K562 (cell line): ENCODE data around the gene SLC25A42. TPM values are rescaled to one million over a fixed set of nuclear protein-coding genes. Genes with fewer than 3 reads are reported as not detected.
A peak's percentile ranks its signal among the peaks of the same experiment; 100 is the strongest.

Source experiments
- ATAC-seq: fragments of 200-7000 bp; cut with Tn5 transposase; 3 replicates; pipeline ENCODE4 v1.9.1; 2020; ENCODE audit warnings: moderate library complexity
- BruUV-seq: library from RNA; stranded (reverse); fragments of 400-500 nt; replicated peaks from 2 replicates; lab custom pipeline; 2021; lab: Mats Ljungman, UMichigan
- CTCF ChIA-PET: fragments of 300-600 bp; formaldehyde crosslinking; extraction: SDS; loops from one replicate; lab custom pipeline; 2021; ENCODE audit warnings: low intra/inter-chr PET ratio; lab: Yijun Ruan, JAX
- POLR2A ChIA-PET: fragments of 300-600, 350-650 bp; sonication (Branson Sonifier 250); formaldehyde crosslinking; extraction: SDS; loops from one replicate; lab custom pipeline; 2021; ENCODE audit warnings: antibody characterized with exemption, inconsistent platforms; lab: Yijun Ruan, JAX
- DNase-seq, 4 experiments: peaks; one replicate each; pipeline versions ENCODE4 v3.0.0 to v3.0.0-alpha.2; 2011 to 2018; ENCODE audit warnings: low spot score in 3 of 4, mixed read lengths in 3 of 4; ENCODE audit errors: extremely low read depth in 1 of 4
- FAIRE-seq: peaks from 2 replicates; lab custom pipeline; 2011; peaks lifted over from hg19 to GRCh38; lab: Jason Lieb, UNC
- H2AFZ ChIP-seq: 2 replicates; pipeline ENCODE4 v1.6.0; 2011; ENCODE audit warnings: low read depth, low read length, control low read depth, inconsistent platforms
- H3K27ac ChIP-seq: fragments of 200-600 bp; 3 replicates; pipeline ENCODE4 v1.8.0; 2011; ENCODE audit warnings: low read depth, mild to moderate bottlenecking, control low read depth, inconsistent platforms, low read length, moderate library complexity, mixed read lengths; ENCODE audit errors: extremely low read depth
- H3K27me3 ChIP-seq, 2 experiments: fragments of 300-600 bp in 1 of 2; 2 replicates in 1 of 2; 3 replicates in 1 of 2; pipeline versions ENCODE4 v1.6.0 to v1.8.0; 2011; ENCODE audit warnings: inconsistent platforms in 2 of 2, low read length in 2 of 2, mild to moderate bottlenecking in 1 of 2, mixed read lengths in 1 of 2, moderate library complexity in 1 of 2; ENCODE audit not compliant: control insufficient read depth in 2 of 2, insufficient read depth in 2 of 2
- H3K36me3 ChIP-seq: fragments of 300-600 bp; 3 replicates; pipeline ENCODE4 v1.8.0; 2011; ENCODE audit warnings: mild to moderate bottlenecking, low read length, inconsistent platforms; ENCODE audit not compliant: control insufficient read depth, insufficient read depth
- H3K4me1 ChIP-seq, 2 experiments: fragments of 200-600 bp in 1 of 2; replicated peaks in 1 of 2; 2 replicates in 1 of 2; 3 replicates in 1 of 2; pipeline versions ENCODE4 v1.5.1 to v1.8.0; 2011; ENCODE audit warnings: inconsistent platforms in 2 of 2, low read length in 2 of 2, mild to moderate bottlenecking in 1 of 2, mixed read lengths in 1 of 2, moderate library complexity in 1 of 2; ENCODE audit not compliant: control insufficient read depth in 2 of 2, insufficient read depth in 2 of 2
- H3K4me2 ChIP-seq: 2 replicates; pipeline ENCODE4 v1.6.1; 2011; ENCODE audit warnings: low read length, control low read depth, inconsistent platforms, mixed read lengths; ENCODE audit not compliant: insufficient read depth
- H3K4me3 ChIP-seq: fragments of 200-600 bp; sonication (generic), shearing (Covaris generic); 2 replicates; pipeline ENCODE4 v1.5.1; 2016; ENCODE audit warnings: control low read depth, inconsistent platforms
- H3K79me2 ChIP-seq: fragments of 200-600 bp; 3 replicates; pipeline ENCODE4 v1.8.0; 2011; ENCODE audit warnings: low read length, inconsistent platforms; ENCODE audit not compliant: control insufficient read depth, insufficient read depth
- H3K9ac ChIP-seq, 2 experiments: 2 replicates each; pipeline versions ENCODE4 v1.6.0 to v1.6.1; 2011; ENCODE audit warnings: low read depth in 2 of 2, low read length in 2 of 2, control low read depth in 1 of 2, inconsistent platforms in 1 of 2, mild to moderate bottlenecking in 1 of 2, mixed read lengths in 1 of 2; ENCODE audit not compliant: insufficient read depth in 1 of 2
- H3K9me1 ChIP-seq: one replicate; pipeline ENCODE4 v1.6.0; 2011; ENCODE audit warnings: inconsistent platforms, mild to moderate bottlenecking, low read length, moderate library complexity; ENCODE audit not compliant: control insufficient read depth, insufficient read depth
- H3K9me3 ChIP-seq: replicated peaks from 2 replicates; pipeline ENCODE4 v1.5.1; 2011; ENCODE audit warnings: low read depth, low read length, inconsistent platforms; ENCODE audit not compliant: control insufficient read depth, insufficient read depth
- H4K20me1 ChIP-seq: replicated peaks from 2 replicates; pipeline ENCODE4 v1.6.1; 2011; ENCODE audit warnings: low read length, inconsistent platforms, mixed read lengths; ENCODE audit not compliant: control insufficient read depth, insufficient read depth
- CREM ChIP-seq: IDR thresholded peaks from 2 replicates; pipeline ENCODE4 v1.6.1; 2014; ENCODE audit warnings: antibody characterized with exemption, low read depth
- NFE2 ChIP-seq: IDR thresholded peaks from 2 replicates; pipeline ENCODE4 v1.6.1; 2014; ENCODE audit warnings: antibody characterized with exemption, low read depth
- POLR2A ChIP-seq: fragments of 450-650 bp; conservative IDR thresholded peaks from 2 replicates; pipeline ENCODE4 v1.6.1; 2016
- POLR2G ChIP-seq: fragments of 200-400 bp; formaldehyde crosslinking; IDR thresholded peaks from 2 replicates; pipeline ENCODE4 v1.6.1; 2017; ENCODE audit warnings: low read depth, mild to moderate bottlenecking, antibody characterized with exemption, low read length, moderate library complexity
- RBFOX2 ChIP-seq: fragments of 200-400 bp; formaldehyde crosslinking; IDR thresholded peaks from 2 replicates; pipeline ENCODE4 v1.6.1; 2017; ENCODE audit warnings: low read depth, mild to moderate bottlenecking, low read length, moderate library complexity
- ZKSCAN8 ChIP-seq: fragments of 200-800 bp; sonication (Bioruptor generic); IDR thresholded peaks from 2 replicates; pipeline ENCODE4 v1.6.1; 2016; ENCODE audit warnings: missing genetic modification characterization, missing compliant biosample characterization
- ZNF217 ChIP-seq: sonication (generic); formaldehyde crosslinking; IDR thresholded peaks from 2 replicates; pipeline ENCODE4 v1.8.0; 2022; ENCODE audit warnings: mild to moderate bottlenecking, missing genetic modification reagents
- ZNF764 ChIP-seq: fragments of 250-450 bp; sonication (Bioruptor Pico); IDR thresholded peaks from 2 replicates; pipeline ENCODE4 v1.4.0; 2020; ENCODE audit warnings: low read depth, mild to moderate bottlenecking, moderate library complexity
- WGBS: fragments of 100-300 bp; shearing (Covaris generic); methylation state at CpG from one replicate; pipeline ENCODE4 v1.1.6; 2016; ENCODE audit warnings: low coverage, mixed read lengths; ENCODE audit not compliant: insufficient coverage; ENCODE audit errors: missing lambda C conversion rate; 5-methylcytosine and 5-hydroxymethylcytosine counted together
- in situ Hi-C: fragments of 300-500 bp; cut with MboI; formaldehyde crosslinking; loops from 4 replicates; pipeline ENCODE4 v1.15.0; 2018; ENCODE audit warnings: inconsistent platforms, mixed read lengths
- intact Hi-C: fragments of 100-400 bp; cut with micrococcal nuclease; formaldehyde crosslinking; loops from 2 replicates; pipeline ENCODE4 v1.14.2; 2022
- polyA plus RNA-seq, 8 experiments: library from polyadenylated mRNA; depleted of rRNA in 4 of 8; stranded (reverse) in 5 of 8; unstranded in 3 of 8; fragments of >200 nt; fragmentation: Nextera tagmentation in 2 of 8; fragmentation: Illumina TruSeq in 1 of 8; extraction: Ambion mirVana in 2 of 8; extraction: Trizol in 1 of 8; gene quantifications; 2 replicates each; pipeline versions ENCODE4 v1.2.1 to v1.2.3, GENCODE V29; 2011 to 2014; ENCODE audit warnings: inconsistent platforms in 1 of 8, missing spikeins in 1 of 8
- total RNA-seq, 7 experiments: library from RNA; depleted of rRNA in 6 of 7; stranded (reverse); fragments of >200 nt in 6 of 7; fragmentation: Illumina TruSeq in 2 of 7; extraction: Trizol in 2 of 7; gene quantifications; 2 replicates each; pipeline versions ENCODE4 v1.2.1 to v1.2.3, GENCODE V29; 2011 to 2021; ENCODE audit warnings: low replicate concordance in 1 of 7
- TF ChIP-seq, protein P1 (sequence below): sonication (generic); formaldehyde crosslinking; IDR thresholded peaks from 2 replicates; pipeline ENCODE4 v1.8.1; 2023; ENCODE audit warnings: mild to moderate bottlenecking, missing genetic modification reagents
- TF ChIP-seq, protein P2 (sequence below), 2 experiments: fragments of 450-650 bp; formaldehyde crosslinking in 1 of 2; IDR thresholded peaks; 2 replicates each; pipeline versions ENCODE4 v1.4.0 to v1.6.1; 2014 to 2020; ENCODE audit warnings: mild to moderate bottlenecking in 2 of 2, borderline replicate concordance in 1 of 2, low read depth in 1 of 2

The SLC25A42 gene
- total and polyA plus RNA-seq, 9 of the 15 experiments (the other 6 are each of a cell fraction or from before 2014, with no cell fraction given), result 0.59 to 32.2 (median 14.1) TPM

DNA sequence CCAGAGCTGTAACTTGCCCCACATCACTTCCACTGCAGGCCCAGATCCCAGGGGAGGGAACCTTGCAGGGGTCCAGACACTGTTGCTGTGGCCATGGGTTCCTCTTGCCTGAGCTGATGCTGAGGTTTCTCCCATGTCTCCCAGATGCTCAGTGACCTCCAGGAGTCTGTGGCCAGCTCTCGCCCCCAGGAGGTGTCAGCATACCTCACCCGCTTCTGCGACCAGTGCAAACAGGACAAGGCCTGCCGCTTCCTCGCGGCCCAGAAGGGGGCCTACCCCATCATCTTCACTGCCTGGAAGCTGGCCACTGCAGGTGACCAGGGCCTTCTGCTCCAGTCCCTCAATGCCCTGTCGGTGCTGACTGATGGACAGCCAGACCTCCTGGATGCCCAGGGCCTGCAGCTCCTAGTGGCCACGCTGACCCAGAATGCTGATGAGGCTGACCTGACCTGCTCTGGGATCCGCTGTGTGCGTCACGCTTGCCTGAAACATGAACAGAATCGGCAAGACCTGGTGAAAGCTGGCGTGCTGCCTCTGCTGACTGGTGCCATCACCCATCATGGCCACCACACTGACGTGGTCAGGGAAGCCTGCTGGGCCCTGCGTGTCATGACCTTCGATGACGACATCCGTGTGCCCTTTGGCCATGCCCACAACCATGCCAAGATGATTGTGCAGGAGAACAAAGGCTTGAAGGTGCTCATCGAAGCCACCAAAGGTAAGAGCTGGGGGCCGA, 12.1 kb upstream of the SLC25A42 start:
- Histone ChIP-seq H2AFZ (no peak overlapping the region), H3K79me2 (peaks cover 3% of the 10 kb centered on the region; the same call in 2 of the 3 replicates), H3K4me1 (peaks cover 0 to 31% of the 10 kb centered on the region in 2 experiments; a peak in 2 of 5 replicates), H3K4me3 (no peak overlapping the region), H3K9me3 (no peaks in the 10 kb centered on the region), H3K27me3 (no peaks in the 10 kb centered on the region), H3K9ac (peak overlapping the region in 1 of 2 experiments; percentile 72; a peak in 2 of 4 replicates), H3K4me2 (no peak overlapping the region), H3K9me1 (peaks cover 4% of the 10 kb centered on the region), H3K27ac (no peak overlapping the region), H4K20me1 (0 out of 2 replicates have a peak, but pooled peaks cover 4% of the 10 kb centered on the region), H3K36me3 (peaks cover 78% of the 10 kb centered on the region)
- ATAC-seq (peak; percentile 66), FAIRE-seq (no peak), DNase-seq (peak in 2 of 4 experiments; percentile 24 to 37)
- BruUV-seq, result no TSS peak
- WGBS, result 87% methylated on average over 20 of the region's 20 CpGs
- ChIA-PET POLR2A (interaction anchor here (0.6 to 2.7 kb wide), 8 partner anchors 9 to 647 kb away, joined by 3 to 11 read pairs (median 3); no protein-coding TSS in a partner anchor), CTCF (interaction anchor here (1.4 kb wide), 1 partner anchor 61 kb away, joined by 6 read pairs; no protein-coding TSS in a partner anchor)
- in situ Hi-C loops, result no loop called here
- intact Hi-C loops, result loop anchor here (2.0 to 10.0 kb wide), 2 partner anchors 61 to 273 kb away; partner anchors contain the start of genes MAU2 and SUGP1
- TF ChIP-seq, protein P1, sequence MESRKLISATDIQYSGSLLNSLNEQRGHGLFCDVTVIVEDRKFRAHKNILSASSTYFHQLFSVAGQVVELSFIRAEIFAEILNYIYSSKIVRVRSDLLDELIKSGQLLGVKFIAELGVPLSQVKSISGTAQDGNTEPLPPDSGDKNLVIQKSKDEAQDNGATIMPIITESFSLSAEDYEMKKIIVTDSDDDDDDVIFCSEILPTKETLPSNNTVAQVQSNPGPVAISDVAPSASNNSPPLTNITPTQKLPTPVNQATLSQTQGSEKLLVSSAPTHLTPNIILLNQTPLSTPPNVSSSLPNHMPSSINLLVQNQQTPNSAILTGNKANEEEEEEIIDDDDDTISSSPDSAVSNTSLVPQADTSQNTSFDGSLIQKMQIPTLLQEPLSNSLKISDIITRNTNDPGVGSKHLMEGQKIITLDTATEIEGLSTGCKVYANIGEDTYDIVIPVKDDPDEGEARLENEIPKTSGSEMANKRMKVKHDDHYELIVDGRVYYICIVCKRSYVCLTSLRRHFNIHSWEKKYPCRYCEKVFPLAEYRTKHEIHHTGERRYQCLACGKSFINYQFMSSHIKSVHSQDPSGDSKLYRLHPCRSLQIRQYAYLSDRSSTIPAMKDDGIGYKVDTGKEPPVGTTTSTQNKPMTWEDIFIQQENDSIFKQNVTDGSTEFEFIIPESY (CRISPR knock-in tag), result peak; percentile 98
- TF ChIP-seq CREM (no peak), ZNF764 (CRISPR knock-in tag) (no peak), POLR2A (0 out of 2 replicates have a peak, but pooled peaks have one; percentile 39), ZKSCAN8 (CRISPR knock-in tag) (no peak), ZNF217 (CRISPR knock-in tag) (no peak), RBFOX2 (peak; percentile 35; the same call in 1 of the 2 replicates), POLR2G (peak; percentile 69), NFE2 (no peak)
- TF ChIP-seq, protein P2, sequence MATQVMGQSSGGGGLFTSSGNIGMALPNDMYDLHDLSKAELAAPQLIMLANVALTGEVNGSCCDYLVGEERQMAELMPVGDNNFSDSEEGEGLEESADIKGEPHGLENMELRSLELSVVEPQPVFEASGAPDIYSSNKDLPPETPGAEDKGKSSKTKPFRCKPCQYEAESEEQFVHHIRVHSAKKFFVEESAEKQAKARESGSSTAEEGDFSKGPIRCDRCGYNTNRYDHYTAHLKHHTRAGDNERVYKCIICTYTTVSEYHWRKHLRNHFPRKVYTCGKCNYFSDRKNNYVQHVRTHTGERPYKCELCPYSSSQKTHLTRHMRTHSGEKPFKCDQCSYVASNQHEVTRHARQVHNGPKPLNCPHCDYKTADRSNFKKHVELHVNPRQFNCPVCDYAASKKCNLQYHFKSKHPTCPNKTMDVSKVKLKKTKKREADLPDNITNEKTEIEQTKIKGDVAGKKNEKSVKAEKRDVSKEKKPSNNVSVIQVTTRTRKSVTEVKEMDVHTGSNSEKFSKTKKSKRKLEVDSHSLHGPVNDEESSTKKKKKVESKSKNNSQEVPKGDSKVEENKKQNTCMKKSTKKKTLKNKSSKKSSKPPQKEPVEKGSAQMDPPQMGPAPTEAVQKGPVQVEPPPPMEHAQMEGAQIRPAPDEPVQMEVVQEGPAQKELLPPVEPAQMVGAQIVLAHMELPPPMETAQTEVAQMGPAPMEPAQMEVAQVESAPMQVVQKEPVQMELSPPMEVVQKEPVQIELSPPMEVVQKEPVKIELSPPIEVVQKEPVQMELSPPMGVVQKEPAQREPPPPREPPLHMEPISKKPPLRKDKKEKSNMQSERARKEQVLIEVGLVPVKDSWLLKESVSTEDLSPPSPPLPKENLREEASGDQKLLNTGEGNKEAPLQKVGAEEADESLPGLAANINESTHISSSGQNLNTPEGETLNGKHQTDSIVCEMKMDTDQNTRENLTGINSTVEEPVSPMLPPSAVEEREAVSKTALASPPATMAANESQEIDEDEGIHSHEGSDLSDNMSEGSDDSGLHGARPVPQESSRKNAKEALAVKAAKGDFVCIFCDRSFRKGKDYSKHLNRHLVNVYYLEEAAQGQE (IDR thresholded peaks at IDR 0.05; ENCODE audit: borderline replicate concordance), result peak; percentile 56; the same call in 1 of the 2 replicates
- TF ChIP-seq, protein P2 (CRISPR knock-in tag; IDR thresholded peaks at IDR 0.05; ENCODE audit: low read depth), result no peak
